H1 (cell line): ENCODE results near the gene KIF26B. TPM values are rescaled to one million over a fixed set of nuclear protein-coding genes. Genes with fewer than 3 reads are reported as not detected.

Experiments used
- CTCF ChIA-PET: fragments of 300-600 bp; sonication (Branson Sonifier 250); formaldehyde crosslinking; loops from one replicate; lab custom pipeline; 2021; ENCODE audit not compliant: partially characterized antibody; lab: Charles Lee
- POLR2A ChIA-PET: fragments of 300-600 bp; sonication (Branson Sonifier 250); formaldehyde crosslinking; loops from one replicate; lab custom pipeline; 2021; ENCODE audit warnings: inconsistent platforms; ENCODE audit not compliant: partially characterized antibody; lab: Charles Lee
- DNase-seq, 2 experiments: peaks; one replicate each; pipeline versions ENCODE4 v3.0.0 to v3.0.0-alpha.2; 2010 to 2022; ENCODE audit warnings: low spot score in 2 of 2, low read depth in 1 of 2, mixed read lengths in 1 of 2
- FAIRE-seq: peaks from 2 replicates; lab custom pipeline; 2011; peaks lifted over from hg19 to GRCh38; lab: Jason Lieb, UNC
- H2AFZ ChIP-seq: 2 replicates; pipeline ENCODE4 v1.8.1; 2012; ENCODE audit warnings: low read length, inconsistent platforms
- H2AK5ac ChIP-seq: 2 replicates; pipeline ENCODE4 v1.6.1; 2013; ENCODE audit warnings: low read depth, low read length
- H2BK120ac ChIP-seq: replicated peaks from 2 replicates; pipeline ENCODE3; 2013; ENCODE audit warnings: low read depth, low read length, inconsistent platforms
- H2BK12ac ChIP-seq: 2 replicates; pipeline ENCODE4 v1.6.1; 2013; ENCODE audit warnings: low read depth, low read length
- H2BK15ac ChIP-seq: 2 replicates; pipeline ENCODE4 v1.6.1; 2013; ENCODE audit warnings: low read length
- H2BK20ac ChIP-seq: 2 replicates; pipeline ENCODE4 v1.6.1; 2013; ENCODE audit warnings: low read length
- H2BK5ac ChIP-seq: 2 replicates; pipeline ENCODE4 v1.6.1; 2013; ENCODE audit warnings: low read depth, low read length
- H3K14ac ChIP-seq: 2 replicates; pipeline ENCODE4 v1.6.1; 2013; ENCODE audit warnings: inconsistent platforms; ENCODE audit not compliant: insufficient read length
- H3K18ac ChIP-seq: 2 replicates; pipeline ENCODE4 v1.6.1; 2013; ENCODE audit warnings: low read length; ENCODE audit errors: extremely low read depth
- H3K23ac ChIP-seq: 2 replicates; pipeline ENCODE4 v1.6.1; 2013; ENCODE audit warnings: inconsistent platforms; ENCODE audit not compliant: insufficient read length
- H3K23me2 ChIP-seq: 2 replicates; pipeline ENCODE4 v1.6.1; 2013; ENCODE audit warnings: low read depth, low read length
- H3K27ac ChIP-seq: 2 replicates; pipeline ENCODE4 v1.6.1; 2011; ENCODE audit warnings: low read depth, low read length, inconsistent platforms
- H3K27me3 ChIP-seq, 4 experiments: replicated peaks in 1 of 4; 1 replicate in 1 of 4; 2 replicates in 3 of 4; pipeline versions ENCODE4 v1.6.1 to v1.8.1; 2011 to 2013; ENCODE audit warnings: low read length in 3 of 4, mild to moderate bottlenecking in 3 of 4, inconsistent platforms in 2 of 4, mixed read lengths in 2 of 4, moderate library complexity in 1 of 4; ENCODE audit not compliant: control insufficient read depth in 3 of 4, insufficient read depth in 3 of 4; ENCODE audit errors: extremely low read depth in 1 of 4
- H3K36me3 ChIP-seq, 4 experiments: 2 replicates each; pipeline versions ENCODE4 v1.6.1 to v1.8.1; 2011 to 2013; ENCODE audit warnings: mild to moderate bottlenecking in 4 of 4, low read length in 3 of 4, moderate library complexity in 2 of 4, control low read depth in 1 of 4, inconsistent platforms in 1 of 4; ENCODE audit not compliant: insufficient read depth in 4 of 4, control insufficient read depth in 2 of 4
- H3K4ac ChIP-seq: replicated peaks from 2 replicates; pipeline ENCODE3; 2013; ENCODE audit warnings: low read length, low read depth, mixed read lengths, inconsistent platforms; ENCODE audit not compliant: insufficient read length
- H3K4me1 ChIP-seq, 4 experiments: replicated peaks in 1 of 4; 1 replicate in 1 of 4; 2 replicates in 3 of 4; pipeline versions ENCODE4 v1.6.1 to v1.8.1; 2011 to 2013; ENCODE audit warnings: low read length in 3 of 4, inconsistent platforms in 2 of 4, mixed read lengths in 1 of 4; ENCODE audit not compliant: insufficient read depth in 4 of 4, control insufficient read depth in 3 of 4
- H3K4me2 ChIP-seq, 2 experiments: 2 replicates each; pipeline versions ENCODE4 v1.6.1 to v1.8.1; 2011 to 2013; ENCODE audit warnings: low read depth in 2 of 2, low read length in 2 of 2, control low read depth in 1 of 2, inconsistent platforms in 1 of 2, mild to moderate bottlenecking in 1 of 2; ENCODE audit not compliant: insufficient read depth in 1 of 2
- H3K4me3 ChIP-seq, 4 experiments: fragments of 200-600, 300-600 bp in 1 of 4; sonication (generic), shearing (Covaris generic), sonication (Bioruptor Twin) in 1 of 4; 2 replicates each; pipeline versions ENCODE4 v1.5.1 to v1.8.1; 2011 to 2016; ENCODE audit warnings: low read length in 4 of 4, low read depth in 3 of 4, control low read depth in 2 of 4, inconsistent platforms in 2 of 4, mild to moderate bottlenecking in 2 of 4, mixed read lengths in 1 of 4, moderate library complexity in 1 of 4; ENCODE audit not compliant: insufficient read depth in 2 of 4; ENCODE audit errors: extremely low read depth in 1 of 4
- H3K56ac ChIP-seq: replicated peaks from 2 replicates; pipeline ENCODE3; 2013; ENCODE audit warnings: low read depth, mild to moderate bottlenecking, mixed read lengths, low read length, inconsistent platforms; ENCODE audit not compliant: insufficient read length
- H3K79me1 ChIP-seq: 2 replicates; pipeline ENCODE4 v1.6.1; 2013; ENCODE audit warnings: low read depth, low read length, control low read depth
- H3K79me2 ChIP-seq, 2 experiments: 2 replicates each; pipeline versions ENCODE4 v1.6.1 to v1.8.1; 2012 to 2013; ENCODE audit warnings: low read length in 2 of 2, mild to moderate bottlenecking in 2 of 2, inconsistent platforms in 1 of 2; ENCODE audit not compliant: insufficient read depth in 2 of 2, control insufficient read depth in 1 of 2
- H3K9ac ChIP-seq, 4 experiments: replicated peaks in 1 of 4; 1 replicate in 1 of 4; 2 replicates in 3 of 4; pipeline versions ENCODE4 v1.6.1 to v1.8.1; 2011 to 2013; ENCODE audit warnings: low read depth in 3 of 4, low read length in 3 of 4, control low read depth in 2 of 4, mild to moderate bottlenecking in 2 of 4, moderate library complexity in 2 of 4, inconsistent platforms in 1 of 4; ENCODE audit errors: extremely low read depth in 1 of 4
- H3K9me3 ChIP-seq, 2 experiments: 2 replicates each; pipeline versions ENCODE4 v1.6.1 to v1.8.1; 2012 to 2013; ENCODE audit warnings: mild to moderate bottlenecking in 2 of 2, moderate library complexity in 2 of 2, control low read depth in 1 of 2, inconsistent platforms in 1 of 2, low read depth in 1 of 2, low read length in 1 of 2, mixed read lengths in 1 of 2; ENCODE audit not compliant: insufficient read depth in 2 of 2
- H4K20me1 ChIP-seq, 2 experiments: replicated peaks in 1 of 2; 2 replicates each; pipeline versions ENCODE3 to v1.8.1; 2011 to 2013; ENCODE audit warnings: inconsistent platforms in 2 of 2, low read length in 2 of 2, mild to moderate bottlenecking in 1 of 2; ENCODE audit not compliant: insufficient read depth in 2 of 2, control insufficient read depth in 1 of 2
- H4K5ac ChIP-seq: 2 replicates; pipeline ENCODE4 v1.6.1; 2013; ENCODE audit warnings: low read length, low read depth, mixed read lengths, inconsistent platforms; ENCODE audit not compliant: insufficient read length
- H4K8ac ChIP-seq: 2 replicates; pipeline ENCODE4 v1.8.0; 2013; ENCODE audit warnings: mild to moderate bottlenecking, moderate library complexity, low read length, inconsistent platforms; ENCODE audit not compliant: insufficient read depth; ENCODE audit errors: extremely low read depth
- H4K91ac ChIP-seq: replicated peaks from 2 replicates; pipeline ENCODE3; 2013; ENCODE audit warnings: low read length, mixed read lengths, inconsistent platforms; ENCODE audit not compliant: insufficient read length
- SAP30 ChIP-seq: fragments of 300-600 bp; sonication (generic); IDR thresholded peaks from 2 replicates; pipeline ENCODE4 v1.7.1; 2012; ENCODE audit warnings: low read length, moderate library complexity, mild to moderate bottlenecking, inconsistent platforms; ENCODE audit not compliant: insufficient read depth, insufficient replicate concordance
- WGBS, 2 experiments: shearing (Covaris generic) in 1 of 2; methylation state at CpG; one replicate each; pipeline versions ENCODE4 v1.1.6 to v1.1.7; 2013 to 2015; ENCODE audit warnings: low lambda C conversion rate in 2 of 2, mixed read lengths in 2 of 2, inconsistent platforms in 1 of 2, low coverage in 1 of 2, missing lambda C conversion rate in 1 of 2; ENCODE audit not compliant: insufficient replicate concordance in 2 of 2, insufficient coverage in 1 of 2, insufficient read length in 1 of 2; ENCODE audit errors: extremely low coverage in 1 of 2, missing lambda C conversion rate in 1 of 2; 5-methylcytosine and 5-hydroxymethylcytosine counted together
- polyA plus RNA-seq, 7 experiments: library from polyadenylated mRNA; depleted of rRNA in 3 of 7; stranded (reverse) in 5 of 7; unstranded in 2 of 7; fragments of >200 nt in 5 of 7; fragments of 200-250 nt in 2 of 7; gene quantifications; 1 replicate in 5 of 7; 2 replicates in 1 of 7; 4 replicates in 1 of 7; pipeline versions ENCODE4 v1.2.1 to v1.2.3, GENCODE V29; 2011 to 2013; ENCODE audit warnings: missing spikeins in 2 of 7, mixed read lengths in 2 of 7
- total RNA-seq: library from RNA; stranded (reverse); fragmentation: NEBNext Ultra II Directional; extraction: Animal tissue kit (Norgen Biotek cat#: 25700); gene quantifications from 2 replicates; pipeline ENCODE4 v1.2.1, GENCODE V29; 2021

The KIF26B gene
- total and polyA plus RNA-seq, 2 of the 8 experiments (the other 6 are each of a cell fraction or from before 2014, with no cell fraction given): 0.06 to 0.28 TPM

GRCh38 chr1:245217853-245218608 lies 63.2 kb downstream of the KIF26B start:
- Histone ChIP-seq H3K23me2 (no peaks in the 10 kb centered on the region), H3K56ac (no peak overlapping the region), H2AFZ (no peak overlapping the region), H3K79me2 (no peaks in the 10 kb centered on the region), H3K14ac (no peak overlapping the region), H3K27me3 (no peaks in the 10 kb centered on the region), H4K20me1 (no peaks in the 10 kb centered on the region), H2BK120ac (no peak overlapping the region), H3K79me1 (no peaks in the 10 kb centered on the region), H3K4me3 (no peak overlapping the region), H3K9ac (no peak overlapping the region), H4K8ac (no peak overlapping the region), H2BK5ac (no peak overlapping the region), H2AK5ac (no peak overlapping the region), H3K27ac (no peak overlapping the region), H2BK20ac (no peak overlapping the region), H3K4ac (no peak overlapping the region), H3K18ac (no peak overlapping the region), H3K4me1 (peaks cover 0 to 11% (median 6%) of the 10 kb centered on the region in 4 experiments; a peak in 5 of 7 replicates), H4K5ac (no peak overlapping the region), H3K9me3 (no peaks in the 10 kb centered on the region), H3K23ac (no peak overlapping the region), H3K4me2 (no peak overlapping the region), H2BK12ac (peak overlapping the region; percentile 55; the same call in 1 of the 2 replicates), H3K36me3 (no peaks in the 10 kb centered on the region), H2BK15ac (no peak overlapping the region), H4K91ac (no peak overlapping the region)
- DNase-seq: no peak
- POLR2A ChIA-PET: no interaction called here
- no peak for TF ChIP-seq SAP30
- WGBS, 2 experiments: 88% methylated on average over 12 of the region's 12 CpGs; no CpG with 5 or more reads in 1 of the 2 experiments
- CTCF ChIA-PET: interaction anchor here (1.1 to 3.1 kb wide), 2 partner anchors 10 to 65 kb away, joined by 4 to 12 read pairs; no protein-coding TSS in a partner anchor
- no peak for FAIRE-seq
